ENCODE results near the gene KPNA2. TPM values are rescaled to one million over a fixed set of nuclear protein-coding genes. Genes with fewer than 3 reads are reported as not detected.

The KPNA2 gene
- total RNA-seq (ENCODE audit: unreplicated experiment) = 104 TPM
- long read RNA-seq, transcript KPNA2-201 (11 exons, 2,181 nt) = major isoform, 149 of 161 reads
- long read RNA-seq, partial matches to known transcripts = 8 of 161 reads
- long read RNA-seq, other reads (novel, unspliced or antisense) = 4 of 161 reads

GRCh38 chr17:68035523-68036303 lies at the start of gene KPNA2:
TSS of gene KPNA2 (plus strand) at chr17:68035735. CDS start at chr17:68037133, 1,398 bp downstream.
- Mint-ChIP-seq H3K9me3 (ENCODE audit: unreplicated experiment) (no peaks in the 10 kb centered on the region), H3K27ac (ENCODE audit: unreplicated experiment) (peak within 1 kb of the TSS; percentile 89), H3K36me3 (ENCODE audit: low read depth, unreplicated experiment) (peaks cover 9% of the 10 kb centered on the region), H3K4me1 (ENCODE audit: unreplicated experiment) (peaks cover 9% of the 10 kb centered on the region), H3K4me3 (ENCODE audit: unreplicated experiment) (peak within 1 kb of the TSS; percentile 99), H3K27me3 (ENCODE audit: unreplicated experiment) (peaks cover 3% of the 10 kb centered on the region)
- peak; percentile 90 for DNase-seq (ENCODE audit: low spot score)
- TF ChIP-seq CTCF (IDR thresholded peaks at IDR 0.05; ENCODE audit: unreplicated experiment) = no peak

GRCh38 chr17:67990909-67991308 lies 44.6 kb upstream of the KPNA2 start:
- Mint-ChIP-seq H3K9me3 (ENCODE audit: unreplicated experiment) (no peaks in the 10 kb centered on the region), H3K4me3 (ENCODE audit: unreplicated experiment) (no peak overlapping the region), H3K4me1 (ENCODE audit: unreplicated experiment) (peaks cover 7% of the 10 kb centered on the region), H3K27ac (ENCODE audit: unreplicated experiment) (no peak overlapping the region), H3K36me3 (ENCODE audit: low read depth, unreplicated experiment) (no peaks in the 10 kb centered on the region), H3K27me3 (ENCODE audit: unreplicated experiment) (peaks cover 9% of the 10 kb centered on the region)
- no peak for DNase-seq (ENCODE audit: low spot score)
- no peak for TF ChIP-seq CTCF (IDR thresholded peaks at IDR 0.05; ENCODE audit: unreplicated experiment)

- TF ChIP-seq CTCF (IDR thresholded peaks at IDR 0.05; ENCODE audit: unreplicated experiment) = no peak
- Mint-ChIP-seq H3K27me3 (ENCODE audit: unreplicated experiment) (peaks cover 10% of the 10 kb centered on the region), H3K36me3 (ENCODE audit: low read depth, unreplicated experiment) (no peaks in the 10 kb centered on the region), H3K27ac (ENCODE audit: unreplicated experiment) (peak overlapping the region; percentile 84), H3K9me3 (ENCODE audit: unreplicated experiment) (no peaks in the 10 kb centered on the region), H3K4me3 (ENCODE audit: unreplicated experiment) (peak overlapping the region; percentile 93), H3K4me1 (ENCODE audit: unreplicated experiment) (peaks cover 14% of the 10 kb centered on the region)
- DNase-seq (ENCODE audit: low spot score) = no peak
These were observed 42.9 kb upstream of the KPNA2 start for GRCh38 chr17:67992548-67993152.

GRCh38 chr17:67993153-67993997 lies 42.2 kb upstream of the KPNA2 start:
- H3K36me3 Mint-ChIP-seq (ENCODE audit: low read depth, unreplicated experiment) = no peaks in the 10 kb centered on the region
- TF ChIP-seq CTCF (IDR thresholded peaks at IDR 0.05; ENCODE audit: unreplicated experiment) = no peak
- peak; percentile 81 for DNase-seq (ENCODE audit: low spot score)
- peaks cover 14% of the 10 kb centered on the region for H3K4me1 Mint-ChIP-seq (ENCODE audit: unreplicated experiment)
- peak overlapping the region; percentile 93 for H3K4me3 Mint-ChIP-seq (ENCODE audit: unreplicated experiment)
- H3K27me3 Mint-ChIP-seq (ENCODE audit: unreplicated experiment) = peaks cover 10% of the 10 kb centered on the region
- H3K9me3 Mint-ChIP-seq (ENCODE audit: unreplicated experiment) = no peaks in the 10 kb centered on the region
- H3K27ac Mint-ChIP-seq (ENCODE audit: unreplicated experiment) = peak overlapping the region; percentile 84
